Measurements from ENCODE around the gene PSMC3. TPM values are rescaled to one million over a fixed set of nuclear protein-coding genes. Genes with fewer than 3 reads are reported as not detected.

The PSMC3 gene
- total RNA-seq, 1 donor from 2014 or later, result 147 TPM

DNA sequence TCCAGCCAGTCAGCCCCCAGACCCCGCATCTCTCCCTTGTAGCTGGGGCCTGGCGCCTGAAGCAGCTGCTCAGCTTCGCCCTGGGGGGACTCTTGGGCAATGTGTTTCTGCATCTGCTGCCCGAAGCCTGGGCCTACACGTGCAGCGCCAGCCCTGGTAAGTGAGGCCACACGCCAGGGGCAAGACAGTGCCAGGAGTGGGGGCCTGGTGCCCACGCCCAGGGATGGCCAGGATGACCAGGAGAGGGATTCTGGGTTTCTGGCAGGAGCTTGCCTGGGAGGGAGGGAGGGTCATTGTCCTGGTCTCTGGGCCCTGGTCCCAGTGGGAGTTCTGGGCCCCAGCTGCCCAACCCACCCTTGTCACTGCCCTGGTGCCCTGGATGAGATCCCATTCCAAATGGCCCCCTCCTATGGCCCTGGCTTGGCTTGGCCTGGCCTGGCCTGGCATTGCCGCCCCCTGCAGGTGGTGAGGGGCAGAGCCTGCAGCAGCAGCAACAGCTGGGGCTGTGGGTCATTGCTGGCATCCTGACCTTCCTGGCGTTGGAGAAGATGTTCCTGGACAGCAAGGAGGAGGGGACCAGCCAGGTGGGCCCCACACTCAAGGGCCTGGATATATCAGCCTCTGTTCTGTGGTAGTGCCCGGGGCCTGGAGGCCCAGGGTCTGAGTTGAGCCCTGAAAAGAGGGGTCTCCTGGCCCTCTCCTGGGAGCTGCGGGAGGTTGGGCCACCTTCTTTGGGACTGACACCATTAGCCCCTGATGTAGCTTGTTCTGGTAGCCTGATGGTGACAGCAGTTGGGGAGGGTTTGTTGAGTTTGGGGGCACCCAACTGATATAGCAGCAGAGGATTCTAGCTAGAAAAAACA lies 14.1 kb downstream of the PSMC3 start:
- DNase-seq, result peak; percentile 76

DNA sequence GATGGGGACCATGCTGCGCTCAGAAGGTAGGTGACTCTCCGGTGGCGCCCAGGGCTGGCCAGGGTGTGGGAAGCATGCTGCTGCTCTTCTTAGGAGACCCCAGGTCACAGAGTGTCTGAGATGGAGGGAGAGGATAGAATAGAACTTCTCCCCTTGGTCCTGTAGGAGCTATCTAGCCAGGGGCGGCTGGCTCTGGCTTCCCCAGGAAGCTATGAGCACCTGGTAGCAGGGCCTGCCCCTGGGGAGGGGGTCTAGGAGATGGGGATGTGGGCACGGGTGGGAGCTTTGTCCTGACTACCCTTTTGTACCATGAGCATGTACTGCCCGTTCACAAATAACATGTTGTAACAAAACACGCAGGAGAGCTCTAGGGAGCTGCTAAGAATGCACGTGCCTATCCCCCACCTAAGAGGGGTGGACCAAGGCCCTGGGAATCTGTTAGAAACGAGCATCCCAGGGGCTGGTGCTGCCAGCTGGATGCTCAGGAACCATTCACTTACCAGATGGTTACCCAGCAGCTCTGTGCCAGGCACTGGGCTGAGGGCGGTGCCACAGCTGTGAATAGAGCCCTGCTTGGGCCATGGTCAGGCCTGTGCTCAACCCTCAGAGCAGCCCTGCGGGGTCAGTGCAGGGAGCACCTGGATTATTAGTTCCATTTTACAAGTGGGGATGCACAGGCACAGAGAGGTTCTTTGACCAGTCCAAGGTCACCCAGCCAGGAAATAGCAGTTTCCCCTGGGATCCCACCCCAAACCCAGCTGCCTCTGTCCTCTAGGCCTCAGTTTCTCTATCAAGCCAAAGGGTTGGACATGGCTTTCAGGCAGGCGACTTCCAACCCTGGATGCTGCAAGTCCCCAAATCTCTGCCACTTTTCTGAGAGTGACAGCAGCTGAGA lies 15.6 kb downstream of the PSMC3 start:
- no peak for DNase-seq

- DNase-seq, result no peak
These were observed 16.5 kb downstream of the PSMC3 start for GRCh38 chr11:47409440-47410369.

GRCh38 chr11:47408598-47409439 lies 17.4 kb downstream of the PSMC3 start:
- DNase-seq, result peak; percentile 92

GRCh38 chr11:47407746-47408590 lies 18.3 kb downstream of the PSMC3 start, which contains the start of gene SLC39A13:
Gene SLC39A13, plus strand, starts transcription at chr11:47408590. Its CDS starts 1,505 bp downstream, at chr11:47410095.
- DNase-seq, result peak; percentile 97

DNA sequence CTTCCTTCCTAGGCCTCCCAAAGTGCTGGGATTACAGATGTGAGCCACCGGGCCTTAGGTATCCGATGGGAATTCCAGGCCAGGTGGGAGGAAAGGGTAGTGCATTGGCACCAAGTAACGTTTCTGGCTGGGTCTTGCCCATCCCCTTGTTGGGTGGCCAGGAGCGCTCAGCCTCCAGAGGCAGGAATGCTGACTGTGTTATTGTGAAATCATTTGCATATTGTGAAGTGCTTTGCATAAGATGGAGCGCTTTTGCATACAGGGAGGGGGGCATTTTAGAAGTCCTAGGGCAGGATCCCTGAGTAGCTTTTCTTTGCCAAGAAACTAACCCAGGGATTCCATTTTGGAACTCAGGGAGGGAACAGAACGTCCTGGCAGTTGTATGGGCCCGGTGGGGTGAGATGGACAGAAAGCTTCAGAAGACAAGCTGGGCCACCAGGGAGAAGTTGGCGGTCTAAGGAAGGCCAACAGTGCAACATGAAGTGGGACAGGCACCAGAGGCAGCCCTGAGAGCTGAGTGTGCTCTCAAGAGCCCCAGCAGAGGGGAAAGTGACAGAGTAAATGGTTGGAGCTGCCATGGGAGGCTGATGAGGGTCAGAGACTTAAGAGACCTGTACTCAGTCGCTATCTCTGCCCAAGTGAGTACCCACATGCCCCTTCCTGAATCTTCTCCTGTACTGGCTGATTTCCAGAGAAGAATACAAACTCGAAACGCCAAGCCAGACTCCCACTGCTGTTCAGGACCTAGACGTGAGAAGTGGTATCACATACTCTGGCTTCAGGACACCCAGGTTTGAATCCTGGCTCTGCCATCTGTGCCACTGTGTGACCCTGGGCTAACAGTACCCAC lies 19.1 kb downstream of the PSMC3 start:
- no peak for DNase-seq

DNA sequence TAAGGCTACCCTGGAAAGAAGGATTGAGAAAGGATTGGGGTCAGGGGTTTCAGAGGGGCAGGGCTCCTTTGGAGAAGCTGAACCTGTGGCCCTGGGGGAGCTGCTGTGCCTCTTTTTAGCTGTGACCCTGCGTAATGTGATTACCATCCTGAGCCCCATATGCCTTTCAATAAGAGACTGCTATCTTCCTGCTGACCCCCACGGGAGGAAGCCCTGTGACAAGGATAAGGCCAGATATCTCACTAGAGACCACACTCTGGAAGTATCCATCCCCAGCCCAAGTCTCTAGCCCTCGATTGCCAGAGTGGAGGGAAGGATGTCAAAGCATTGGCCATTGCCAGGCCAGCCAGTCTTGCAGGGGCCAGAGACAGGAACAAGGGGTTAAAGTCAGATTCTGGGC lies 22.7 kb downstream of the PSMC3 start:
- DNase-seq, result no peak

GRCh38 chr11:47403135-47403534 lies 23.1 kb downstream of the PSMC3 start:
- DNase-seq, result no peak

- DNase-seq, result no peak
These were observed 25.4 kb downstream of the PSMC3 start for GRCh38 chr11:47400768-47401279.

DNA sequence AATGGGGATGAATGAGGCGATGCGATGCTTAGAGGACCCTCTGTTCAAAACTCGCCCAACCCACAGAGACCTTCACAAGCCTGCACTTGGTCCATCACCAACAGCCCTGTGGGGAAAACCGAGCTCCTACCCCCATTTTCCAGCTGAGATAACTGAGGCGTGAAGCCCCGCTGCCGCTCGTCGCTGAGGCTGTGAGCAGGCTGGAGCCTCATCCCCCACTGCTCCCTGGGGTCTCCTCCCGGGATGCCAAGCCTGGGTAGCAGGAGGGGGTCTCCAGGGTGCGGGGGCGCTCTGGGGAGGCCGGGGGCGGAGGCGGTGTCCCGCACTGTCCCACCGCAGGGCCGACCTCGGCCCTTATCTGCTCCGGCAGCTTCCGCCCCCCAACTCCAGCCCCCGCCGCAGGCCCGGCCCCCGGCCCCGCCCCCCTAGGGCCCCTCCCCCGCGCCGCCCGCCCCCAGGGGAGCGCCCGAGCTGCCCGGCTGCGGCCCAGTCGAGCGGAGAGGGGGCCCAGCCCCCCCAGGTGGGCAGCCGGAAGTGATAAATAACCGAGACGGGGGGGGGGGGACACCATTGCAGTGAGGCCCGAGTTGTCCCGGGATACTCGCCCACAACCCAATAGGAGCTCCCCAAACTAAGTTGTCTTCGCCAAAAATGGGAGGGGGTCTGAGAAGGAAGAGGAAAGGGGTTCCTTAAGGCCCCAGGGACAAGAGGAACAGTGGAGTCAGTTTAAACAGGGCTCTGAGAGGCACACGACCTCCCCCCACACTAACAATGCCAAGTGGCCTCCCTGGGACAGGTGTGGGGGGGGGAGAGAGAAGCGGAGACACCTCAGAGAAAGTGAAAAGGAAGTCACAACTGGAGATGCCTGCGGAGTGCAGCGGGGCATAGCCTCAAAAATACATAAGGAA lies 26.1 kb downstream of the PSMC3 start:
- DNase-seq, result peak; percentile 40

DNA sequence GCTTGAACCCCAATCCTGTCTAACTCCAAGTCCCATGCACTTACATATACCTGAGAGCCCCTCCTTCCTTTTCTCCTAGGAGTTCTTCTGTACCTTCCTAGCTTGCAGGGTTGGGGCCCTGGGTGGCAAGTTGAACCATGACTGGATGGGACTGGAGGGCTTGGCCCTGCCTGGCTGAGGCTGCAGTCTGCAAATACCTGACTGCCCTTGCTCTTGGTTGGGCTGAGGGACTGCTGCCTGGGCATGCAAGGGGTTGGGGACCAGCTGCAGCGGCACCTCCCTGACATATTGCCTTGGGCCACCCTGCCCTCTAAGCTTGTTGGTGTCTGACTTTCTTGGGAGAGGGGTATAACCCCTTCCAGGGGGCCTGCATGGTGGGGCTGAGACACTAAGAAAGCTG lies 27.7 kb downstream of the PSMC3 start:
- no peak for DNase-seq

DNA sequence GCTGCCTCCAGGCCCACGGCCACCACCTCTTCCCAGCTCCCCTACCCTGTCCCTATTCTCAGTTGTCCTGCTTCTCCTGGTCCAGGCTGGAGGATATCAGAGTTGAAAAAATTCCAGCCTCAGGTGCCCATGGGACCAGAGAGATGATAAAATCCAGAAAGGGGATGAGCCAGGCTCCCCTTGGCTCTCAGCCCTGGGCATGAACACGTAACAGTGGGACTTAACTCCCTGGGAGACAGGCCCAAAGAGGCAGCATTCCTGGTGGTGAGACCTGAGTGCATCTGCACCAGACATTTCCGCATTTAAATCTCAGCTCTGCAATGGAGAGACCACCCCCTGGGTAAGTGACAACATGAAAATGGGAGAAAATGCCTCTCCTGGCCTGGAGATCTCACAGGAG lies 28.2 kb downstream of the PSMC3 start:
- DNase-seq, result no peak

- DNase-seq, result no peak
These were observed 30.3 kb downstream of the PSMC3 start for GRCh38 chr11:47396049-47396320.

- DNase-seq, result no peak
These were observed 30.8 kb downstream of the PSMC3 start for GRCh38 chr11:47395223-47396048.

DNA sequence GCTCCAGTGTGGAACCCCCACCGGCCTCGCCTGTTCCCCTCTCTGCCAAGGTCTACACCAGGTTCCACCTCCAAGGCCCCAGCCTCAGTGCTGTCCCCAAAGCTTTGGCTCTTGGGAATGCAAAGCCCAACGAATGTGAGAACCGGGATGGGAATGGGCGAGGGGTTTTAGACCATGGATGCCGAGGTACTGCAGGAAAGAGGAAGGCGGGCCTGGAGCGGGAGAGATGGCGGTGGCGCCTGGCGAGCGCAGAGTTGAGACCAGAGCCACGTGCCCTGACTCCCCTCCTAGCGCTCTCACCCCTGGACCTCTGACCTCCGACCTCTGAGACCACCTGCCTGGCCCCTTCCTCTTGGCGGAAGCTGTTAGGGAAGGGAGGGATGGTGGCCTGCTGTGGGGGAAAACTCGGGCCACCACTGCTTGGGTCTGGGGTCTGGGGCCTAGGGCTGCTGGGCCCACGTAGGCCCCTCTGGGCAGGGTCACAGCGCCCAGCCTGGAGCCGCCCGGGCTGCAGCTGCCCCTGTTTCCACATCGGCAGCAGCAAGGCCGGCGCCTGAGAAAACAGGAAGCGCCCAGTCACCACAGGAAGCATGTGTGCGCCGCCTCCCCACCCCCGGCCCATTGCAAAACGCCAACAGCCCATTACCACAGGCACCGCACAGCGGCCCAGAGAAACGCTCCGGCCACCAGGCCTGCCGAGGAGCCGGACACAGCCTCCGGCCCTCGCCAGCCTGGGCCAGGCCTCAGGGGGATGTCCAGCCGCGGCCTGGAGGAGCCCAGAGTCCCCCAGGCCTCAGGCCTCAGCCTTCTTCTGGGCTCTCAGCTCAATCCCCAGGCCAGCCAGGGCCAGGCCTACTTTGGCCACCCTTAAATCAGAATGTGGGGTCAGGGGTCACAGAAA lies 31.7 kb downstream of the PSMC3 start:
- peak; percentile 96 for DNase-seq

DNA sequence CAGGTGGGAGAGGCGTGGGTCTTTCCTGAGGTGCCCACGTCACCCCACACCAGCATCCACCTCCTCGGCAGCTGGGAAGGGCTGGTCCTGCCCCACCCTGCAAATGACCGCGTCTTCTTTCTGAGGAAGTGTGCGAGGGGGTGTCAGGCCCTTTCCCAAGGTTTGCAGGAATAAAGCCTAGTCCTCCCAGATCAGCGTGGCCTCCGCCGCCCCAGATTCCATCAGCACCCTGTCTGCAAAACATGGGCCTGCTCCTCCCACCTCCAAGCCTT lies 32.3 kb downstream of the PSMC3 start:
- no peak for DNase-seq
